Astrocyte (in vitro differentiated cells and primary cell): ENCODE results near the gene LIMK2. TPM values are rescaled to one million over a fixed set of nuclear protein-coding genes. Genes with fewer than 3 reads are reported as not detected.

ENCODE experiments used
- DNase-seq: peaks from one replicate; pipeline ENCODE4 v3.0.0-alpha.2; 2010; ENCODE audit warnings: low read depth
- FAIRE-seq: peaks from 2 replicates; lab custom pipeline; 2011; peaks lifted over from hg19 to GRCh38; lab: Jason Lieb, UNC
- H2AFZ ChIP-seq: 2 replicates; pipeline ENCODE4 v1.6.0; 2012; ENCODE audit warnings: low read depth, low read length, inconsistent platforms
- H3K27ac ChIP-seq: 2 replicates; pipeline ENCODE4 v1.5.1; 2011; ENCODE audit warnings: low read depth, low read length, inconsistent platforms
- H3K27me3 ChIP-seq: 2 replicates; pipeline ENCODE4 v1.6.0; 2011; ENCODE audit warnings: low read length, inconsistent platforms; ENCODE audit not compliant: insufficient read depth
- H3K36me3 ChIP-seq: 2 replicates; pipeline ENCODE4 v1.5.1; 2011; ENCODE audit warnings: low read length, inconsistent platforms; ENCODE audit not compliant: insufficient read depth
- H3K4me1 ChIP-seq: 2 replicates; pipeline ENCODE4 v1.5.1; 2011; ENCODE audit warnings: low read length, inconsistent platforms; ENCODE audit not compliant: insufficient read depth
- H3K4me2 ChIP-seq: 2 replicates; pipeline ENCODE4 v1.6.0; 2012; ENCODE audit warnings: low read length, inconsistent platforms
- H3K4me3 ChIP-seq: 2 replicates; pipeline ENCODE4 v1.5.1; 2011; ENCODE audit warnings: low read depth, mild to moderate bottlenecking, low read length, inconsistent platforms; ENCODE audit not compliant: insufficient read depth
- H3K79me2 ChIP-seq: 2 replicates; pipeline ENCODE4 v1.6.0; 2012; ENCODE audit warnings: mild to moderate bottlenecking, low read length, inconsistent platforms; ENCODE audit not compliant: insufficient read depth
- H3K9ac ChIP-seq: 2 replicates; pipeline ENCODE4 v1.6.0; 2012; ENCODE audit warnings: mild to moderate bottlenecking, low read length, inconsistent platforms
- H3K9me3 ChIP-seq: 2 replicates; pipeline ENCODE4 v1.5.1; 2012; ENCODE audit warnings: low read depth, mild to moderate bottlenecking, low read length, inconsistent platforms; ENCODE audit not compliant: insufficient read depth
- H4K20me1 ChIP-seq: 2 replicates; pipeline ENCODE4 v1.6.0; 2012; ENCODE audit warnings: low read length, inconsistent platforms; ENCODE audit not compliant: insufficient read depth
- H3K27ac Mint-ChIP-seq: one replicate; pipeline ENCODE4 v1.8.0; 2021; ENCODE audit warnings: mild to moderate bottlenecking, mixed read lengths; ENCODE audit not compliant: unreplicated experiment
- H3K27me3 Mint-ChIP-seq: one replicate; pipeline ENCODE4 v1.8.0; 2021; ENCODE audit warnings: low read depth, mixed read lengths; ENCODE audit not compliant: unreplicated experiment
- H3K36me3 Mint-ChIP-seq: one replicate; pipeline ENCODE4 v1.8.0; 2021; ENCODE audit warnings: low read depth, mixed read lengths; ENCODE audit not compliant: unreplicated experiment
- H3K4me1 Mint-ChIP-seq: one replicate; pipeline ENCODE4 v1.8.0; 2021; ENCODE audit warnings: low read depth, mixed read lengths; ENCODE audit not compliant: unreplicated experiment
- H3K4me3 Mint-ChIP-seq: one replicate; pipeline ENCODE4 v1.8.0; 2021; ENCODE audit warnings: mild to moderate bottlenecking, moderate library complexity, mixed read lengths; ENCODE audit not compliant: unreplicated experiment
- H3K9me3 Mint-ChIP-seq: one replicate; pipeline ENCODE4 v1.8.0; 2021; ENCODE audit warnings: mild to moderate bottlenecking, mixed read lengths; ENCODE audit not compliant: unreplicated experiment
- CTCF ChIP-seq: IDR thresholded peaks from 2 replicates; pipeline ENCODE4 v1.5.1; 2011; ENCODE audit warnings: low read depth, mild to moderate bottlenecking, inconsistent platforms, low read length, moderate library complexity; ENCODE audit not compliant: insufficient read depth
- EZH2 ChIP-seq: IDR thresholded peaks from 2 replicates; pipeline ENCODE4 v1.6.1; 2012; ENCODE audit warnings: mild to moderate bottlenecking, low read length, inconsistent platforms; ENCODE audit not compliant: insufficient read depth
- total RNA-seq: library from RNA; stranded (reverse); gene quantifications from 2 replicates; pipeline ENCODE4 v1.2.1, GENCODE V29; 2021

The LIMK2 gene
- total RNA-seq, 1 donor from 2014 or later: 128 TPM

GRCh38 chr22:31229402-31230079, 17.4 kb downstream of the LIMK2 start:
- Histone ChIP-seq H3K9ac (peak overlapping the region; percentile 18), H3K4me2 (peak overlapping the region; percentile 36), H4K20me1 (no peaks in the 10 kb centered on the region), H3K27me3 (no peaks in the 10 kb centered on the region), H3K27ac (no peak overlapping the region), H3K9me3 (no peaks in the 10 kb centered on the region), H3K36me3 (peaks cover 2% of the 10 kb centered on the region), H3K4me1 (no peaks in the 10 kb centered on the region), H2AFZ (no peak overlapping the region), H3K4me3 (no peak overlapping the region), H3K79me2 (no peaks in the 10 kb centered on the region)
- H3K9me3 Mint-ChIP-seq: no peaks in the 10 kb centered on the region
- peak overlapping the region; percentile 52 for H3K4me3 Mint-ChIP-seq
- peak overlapping the region; percentile 60 for H3K27ac Mint-ChIP-seq
- H3K27me3 Mint-ChIP-seq: no peaks in the 10 kb centered on the region
- no peak for TF ChIP-seq CTCF
- peaks cover 29% of the 10 kb centered on the region for H3K4me1 Mint-ChIP-seq
- peak; percentile 38 for DNase-seq
- no peak for FAIRE-seq
- H3K36me3 Mint-ChIP-seq: peaks cover 5% of the 10 kb centered on the region

- Mint-ChIP-seq H3K9me3 (no peaks in the 10 kb centered on the region), H3K27me3 (no peaks in the 10 kb centered on the region), H3K36me3 (peaks cover 7% of the 10 kb centered on the region), H3K4me3 (peak overlapping the region; percentile 52), H3K4me1 (peaks cover 37% of the 10 kb centered on the region), H3K27ac (peak overlapping the region; percentile 60)
- Histone ChIP-seq H3K4me3 (no peak overlapping the region), H4K20me1 (no peaks in the 10 kb centered on the region), H3K79me2 (no peaks in the 10 kb centered on the region), H3K4me2 (no peak overlapping the region), H3K4me1 (no peaks in the 10 kb centered on the region), H3K27ac (no peak overlapping the region), H3K9me3 (no peaks in the 10 kb centered on the region), H3K27me3 (no peaks in the 10 kb centered on the region), H3K36me3 (peaks cover 2% of the 10 kb centered on the region), H2AFZ (no peak overlapping the region), H3K9ac (no peak overlapping the region)
- FAIRE-seq (no peak), DNase-seq (no peak)
- no peak for TF ChIP-seq CTCF
- TF ChIP-seq EZH2: no peak
Observed at GRCh38 chr22:31230155-31230870, 18.2 kb downstream of the LIMK2 start.
